Measurements from ENCODE around the gene FAM168B. TPM values are rescaled to one million over a fixed set of nuclear protein-coding genes. Genes with fewer than 3 reads are reported as not detected.

FAM168B gene
- total RNA-seq, 2 experiments from 2014 or later: 74.1 to 76.4 TPM

- peaks cover 4% of the 10 kb centered on the region for H3K9me3 Mint-ChIP-seq
- intact Hi-C loops (cut with DNase I, micrococcal nuclease): no loop called here
- H3K4me1 Mint-ChIP-seq (ENCODE audit: low read depth): no peaks in the 10 kb centered on the region
- Histone ChIP-seq H3K27me3 (ENCODE audit: control insufficient read depth in 1 of 2, insufficient read depth in 2 of 2, low read length in 2 of 2) (peaks cover 9 to 11% of the 10 kb centered on the region in 2 experiments), H3K27ac (ENCODE audit: low read depth in 1 of 2, low read length in 2 of 2) (no peak overlapping the region), H3K4me3 (ENCODE audit: low read length) (no peak overlapping the region), H3K9me3 (ENCODE audit: control insufficient read depth in 1 of 2, insufficient read depth in 1 of 2, low read length in 2 of 2) (peaks cover 0 to 8% of the 10 kb centered on the region in 2 experiments), H3K36me3 (ENCODE audit: insufficient read depth, low read length) (no peaks in the 10 kb centered on the region), H3K4me1 (ENCODE audit: insufficient read depth, low read length) (no peaks in the 10 kb centered on the region)
- no peak for TF ChIP-seq CTCF (IDR thresholded peaks at IDR 0.05)
- H3K27ac Mint-ChIP-seq: no peak overlapping the region
- H3K27me3 Mint-ChIP-seq: peaks cover 61% of the 10 kb centered on the region
- DNase-seq: no peak
- no peak for ATAC-seq (ENCODE audit: poor library complexity)
- CTCF ChIA-PET: no interaction called here
- POLR2A ChIA-PET: no interaction called here
- H3K36me3 Mint-ChIP-seq (ENCODE audit: low read depth): no peaks in the 10 kb centered on the region
- H3K4me3 Mint-ChIP-seq: no peak overlapping the region
These were observed 65.4 kb downstream of the FAM168B start for GRCh38 chr2:131027566-131028528.

DNA sequence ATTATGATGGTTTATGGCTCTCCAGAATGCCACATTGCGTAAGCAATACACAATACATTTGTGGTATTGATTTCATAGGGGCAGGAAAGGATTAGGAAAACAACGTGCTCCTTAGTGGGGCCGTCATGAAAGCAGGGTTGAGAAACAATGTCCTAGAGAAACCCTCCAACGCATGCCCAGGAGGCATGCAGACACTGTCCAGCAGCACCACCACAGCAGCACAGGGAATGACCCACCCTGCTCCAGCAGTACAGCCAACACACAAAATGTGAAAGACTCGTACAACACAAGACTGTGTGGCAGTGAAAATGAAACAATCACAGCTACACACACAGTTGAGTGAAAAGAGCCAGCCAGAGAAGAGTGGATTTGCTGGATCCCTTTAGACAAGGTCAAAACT lies 66.3 kb downstream of the FAM168B start:
- H3K27me3 Mint-ChIP-seq: peaks cover 70% of the 10 kb centered on the region
- intact Hi-C loops (cut with DNase I, micrococcal nuclease): no loop called here
- peaks cover 0 to 8% of the 10 kb centered on the region in 2 experiments for H3K9me3 ChIP-seq (ENCODE audit: control insufficient read depth in 1 of 2, insufficient read depth in 1 of 2, low read length in 2 of 2)
- no peak overlapping the region for H3K4me3 ChIP-seq (ENCODE audit: low read length)
- no peak for DNase-seq
- H3K9me3 Mint-ChIP-seq: peaks cover 4% of the 10 kb centered on the region
- no peak overlapping the region for H3K27ac ChIP-seq (ENCODE audit: low read depth in 1 of 2, low read length in 2 of 2)
- no peaks in the 10 kb centered on the region for H3K4me1 Mint-ChIP-seq (ENCODE audit: low read depth)
- no peaks in the 10 kb centered on the region for H3K36me3 ChIP-seq (ENCODE audit: insufficient read depth, low read length)
- H3K4me1 ChIP-seq (ENCODE audit: insufficient read depth, low read length): no peaks in the 10 kb centered on the region
- no peak overlapping the region for H3K27ac Mint-ChIP-seq
- POLR2A ChIA-PET: no interaction called here
- no peaks in the 10 kb centered on the region for H3K36me3 Mint-ChIP-seq (ENCODE audit: low read depth)
- H3K27me3 ChIP-seq (ENCODE audit: control insufficient read depth in 1 of 2, insufficient read depth in 2 of 2, low read length in 2 of 2): peaks cover 9 to 11% of the 10 kb centered on the region in 2 experiments
- no peak for ATAC-seq (ENCODE audit: poor library complexity)
- CTCF ChIA-PET: no interaction called here
- TF ChIP-seq CTCF (IDR thresholded peaks at IDR 0.05): no peak
- H3K4me3 Mint-ChIP-seq: no peak overlapping the region

- no peak for TF ChIP-seq CTCF (IDR thresholded peaks at IDR 0.05)
- Mint-ChIP-seq H3K4me3 (no peak overlapping the region), H3K36me3 (ENCODE audit: low read depth) (no peaks in the 10 kb centered on the region), H3K4me1 (ENCODE audit: low read depth) (no peaks in the 10 kb centered on the region), H3K27ac (no peak overlapping the region), H3K27me3 (peaks cover 74% of the 10 kb centered on the region), H3K9me3 (peaks cover 4% of the 10 kb centered on the region)
- H3K36me3 ChIP-seq (ENCODE audit: insufficient read depth, low read length): no peaks in the 10 kb centered on the region
- peaks cover 0 to 8% of the 10 kb centered on the region in 2 experiments for H3K9me3 ChIP-seq (ENCODE audit: control insufficient read depth in 1 of 2, insufficient read depth in 1 of 2, low read length in 2 of 2)
- no peak overlapping the region for H3K27ac ChIP-seq (ENCODE audit: low read depth in 1 of 2, low read length in 2 of 2)
- DNase-seq (no peak), ATAC-seq (ENCODE audit: poor library complexity) (no peak)
- no peaks in the 10 kb centered on the region for H3K4me1 ChIP-seq (ENCODE audit: insufficient read depth, low read length)
- intact Hi-C loops (cut with DNase I, micrococcal nuclease): no loop called here
- peaks cover 7 to 11% of the 10 kb centered on the region in 2 experiments for H3K27me3 ChIP-seq (ENCODE audit: control insufficient read depth in 1 of 2, insufficient read depth in 2 of 2, low read length in 2 of 2)
- POLR2A ChIA-PET: no interaction called here
- H3K4me3 ChIP-seq (ENCODE audit: low read length): no peak overlapping the region
- CTCF ChIA-PET: no interaction called here
These were observed 69.5 kb downstream of the FAM168B start for GRCh38 chr2:131023758-131024157.

Measured in CD4-positive, alpha-beta T cell (primary cell).